IMR-90 (cell line): ENCODE measurements around the gene FAM181B. TPM values are rescaled to one million over a fixed set of nuclear protein-coding genes. Genes with fewer than 3 reads are reported as not detected.

Experiments used
- ATAC-seq: fragments of 200-7000 bp; cut with Tn5 transposase; 2 replicates; pipeline ENCODE4 v1.9.1; 2020; ENCODE audit warnings: low read depth, mild to moderate bottlenecking, moderate library complexity
- BruUV-seq: library from RNA; stranded (reverse); fragments of 400-500 nt; replicated peaks from 2 replicates; lab custom pipeline; 2021; lab: Mats Ljungman, UMichigan
- CTCF ChIA-PET: fragments of 300-600 bp; formaldehyde crosslinking; extraction: SDS; loops from one replicate; lab custom pipeline; 2021; ENCODE audit warnings: antibody characterized with exemption; lab: Yijun Ruan, JAX
- POLR2A ChIA-PET: fragments of 300-600 bp; sonication (Branson Sonifier 250); formaldehyde crosslinking; loops from one replicate; lab custom pipeline; 2022; ENCODE audit warnings: antibody characterized with exemption; ENCODE audit not compliant: unreplicated experiment; lab: Charles Lee
- DNase-seq: peaks from one replicate; pipeline ENCODE4 v3.0.0; 2013
- H2AFZ ChIP-seq: replicated peaks from 2 replicates; pipeline ENCODE3; 2013; ENCODE audit warnings: low read length, mild to moderate bottlenecking; ENCODE audit not compliant: poor library complexity
- H2AK5ac ChIP-seq: 2 replicates; pipeline ENCODE4 v1.6.1; 2013; ENCODE audit warnings: low read depth, low read length, inconsistent platforms
- H2AK9ac ChIP-seq: replicated peaks from 2 replicates; pipeline ENCODE3; 2013; ENCODE audit warnings: mild to moderate bottlenecking, low read depth, low read length, moderate library complexity; ENCODE audit not compliant: poor library complexity
- H2BK120ac ChIP-seq: 2 replicates; pipeline ENCODE4 v1.6.1; 2013; ENCODE audit warnings: low read depth, low read length, inconsistent platforms
- H2BK15ac ChIP-seq: 3 replicates; pipeline ENCODE4 v1.6.1; 2013; ENCODE audit warnings: low read depth, low read length, inconsistent platforms
- H2BK20ac ChIP-seq: 2 replicates; pipeline ENCODE4 v1.6.1; 2013; ENCODE audit warnings: low read depth, mild to moderate bottlenecking, inconsistent platforms, low read length, moderate library complexity
- H2BK5ac ChIP-seq: 2 replicates; pipeline ENCODE4 v1.6.1; 2013; ENCODE audit warnings: mild to moderate bottlenecking, low read depth, low read length, inconsistent platforms; ENCODE audit not compliant: poor library complexity, severe bottlenecking
- H3K14ac ChIP-seq: replicated peaks from 2 replicates; pipeline ENCODE4 v1.6.1; 2013; ENCODE audit warnings: low read depth, low read length, inconsistent platforms
- H3K18ac ChIP-seq: 2 replicates; pipeline ENCODE4 v1.6.1; 2013; ENCODE audit warnings: low read depth, low read length, control low read depth
- H3K23ac ChIP-seq: 2 replicates; pipeline ENCODE4 v1.6.1; 2013; ENCODE audit warnings: low read depth, low read length, inconsistent platforms
- H3K27ac ChIP-seq: 2 replicates; pipeline ENCODE4 v1.5.1; 2013; ENCODE audit warnings: mild to moderate bottlenecking, control low read depth, low read length; ENCODE audit not compliant: insufficient read depth
- H3K27me3 ChIP-seq: 2 replicates; pipeline ENCODE4 v1.6.1; 2013; ENCODE audit warnings: low read length; ENCODE audit not compliant: control insufficient read depth, insufficient read depth
- H3K36me3 ChIP-seq: 2 replicates; pipeline ENCODE4 v1.6.1; 2013; ENCODE audit warnings: low read length, mixed read lengths; ENCODE audit not compliant: control insufficient read depth, insufficient read depth
- H3K4ac ChIP-seq: 2 replicates; pipeline ENCODE4 v1.6.1; 2013; ENCODE audit warnings: low read depth, low read length, inconsistent platforms
- H3K4me1 ChIP-seq: 2 replicates; pipeline ENCODE4 v1.6.1; 2013; ENCODE audit warnings: low read length, mixed read lengths; ENCODE audit not compliant: control insufficient read depth, insufficient read depth
- H3K4me2 ChIP-seq: 2 replicates; pipeline ENCODE4 v1.6.1; 2013; ENCODE audit warnings: low read depth, mild to moderate bottlenecking, control low read depth, low read length, moderate library complexity
- H3K4me3 ChIP-seq: 2 replicates; pipeline ENCODE4 v1.5.1; 2013; ENCODE audit warnings: low read depth, mild to moderate bottlenecking, control low read depth, low read length, moderate library complexity; ENCODE audit not compliant: insufficient read depth
- H3K56ac ChIP-seq: 2 replicates; pipeline ENCODE4 v1.6.1; 2013; ENCODE audit warnings: low read length, inconsistent platforms; ENCODE audit not compliant: insufficient read depth; ENCODE audit errors: extremely low read depth
- H3K79me1 ChIP-seq, 2 experiments: 2 replicates each; pipeline ENCODE4 v1.6.1; 2013; ENCODE audit warnings: low read length in 2 of 2, inconsistent platforms in 1 of 2, low read depth in 1 of 2
- H3K9ac ChIP-seq: 2 replicates; pipeline ENCODE4 v1.6.1; 2013; ENCODE audit warnings: low read depth, low read length, control low read depth
- H3K9me1 ChIP-seq: 2 replicates; pipeline ENCODE4 v1.6.1; 2013; ENCODE audit warnings: low read length, inconsistent platforms; ENCODE audit not compliant: insufficient read depth
- H3K9me3 ChIP-seq: 2 replicates; pipeline ENCODE4 v1.6.1; 2013; ENCODE audit warnings: low read length; ENCODE audit not compliant: control insufficient read depth, insufficient read depth
- H4K20me1 ChIP-seq: 2 replicates; pipeline ENCODE4 v1.6.1; 2013; ENCODE audit warnings: low read length, inconsistent platforms; ENCODE audit not compliant: insufficient read depth
- H4K5ac ChIP-seq: 2 replicates; pipeline ENCODE4 v1.6.1; 2013; ENCODE audit warnings: mild to moderate bottlenecking, low read depth, low read length, control low read depth
- H4K8ac ChIP-seq, 2 experiments: 2 replicates each; pipeline ENCODE4 v1.6.1; 2013; ENCODE audit warnings: low read depth in 2 of 2, low read length in 2 of 2, control low read depth in 1 of 2, inconsistent platforms in 1 of 2
- H4K91ac ChIP-seq: 2 replicates; pipeline ENCODE4 v1.6.1; 2013; ENCODE audit warnings: low read depth, low read length, inconsistent platforms; ENCODE audit not compliant: insufficient read depth
- MXI1 ChIP-seq: IDR thresholded peaks from 2 replicates; pipeline ENCODE4 v1.6.1; 2012; ENCODE audit warnings: low read depth, mild to moderate bottlenecking, low read length, moderate library complexity, borderline replicate concordance
- NFE2L2 ChIP-seq: fragments of 150-350 bp; IDR thresholded peaks from 2 replicates; pipeline ENCODE4 v1.6.1; 2016; ENCODE audit warnings: low read depth, mild to moderate bottlenecking, low read length
- WGBS, 2 experiments: methylation state at CpG; one replicate each; pipeline versions ENCODE4 v1.1.5 to v1.1.7; 2013; ENCODE audit warnings: missing lambda C conversion rate in 2 of 2; ENCODE audit not compliant: insufficient read length in 1 of 2; ENCODE audit errors: extremely low coverage in 2 of 2; 5-methylcytosine and 5-hydroxymethylcytosine counted together
- dilution Hi-C: fragments of 300-500 bp; cut with HindIII; formaldehyde crosslinking; loops from one replicate; pipeline ENCODE4 v1.14.3; 2018; ENCODE audit warnings: low sequenced_read_pairs; ENCODE audit not compliant: unreplicated experiment
- in situ Hi-C: fragments of 300-500 bp; cut with MboI; formaldehyde crosslinking; loops from 3 replicates; pipeline ENCODE4 v1.14.3; 2019; ENCODE audit warnings: low sequenced_read_pairs, inconsistent platforms, mixed read lengths
- intact Hi-C: fragments of 100-400 bp; cut with micrococcal nuclease; formaldehyde crosslinking; loops from 2 replicates; pipeline ENCODE4 v1.10.0; 2022
- polyA plus RNA-seq, 3 experiments: library from polyadenylated mRNA; depleted of rRNA; stranded (reverse); fragments of >200 nt; gene quantifications; 2 replicates each; pipeline ENCODE4 v1.2.3, GENCODE V29; 2012; ENCODE audit warnings: low replicate concordance in 1 of 3
- total RNA-seq: library from RNA; depleted of rRNA; stranded (reverse); fragments of >200 nt; gene quantifications from 2 replicates; pipeline ENCODE4 v1.2.3, GENCODE V29; 2012
- TF ChIP-seq, protein P1 (sequence below): conservative IDR thresholded peaks from 2 replicates; pipeline ENCODE4 v1.5.1; 2012; ENCODE audit warnings: mild to moderate bottlenecking, low read depth, low read length, improper control_type of control experiment

The FAM181B gene
- total and polyA plus RNA-seq, 2 of the 4 experiments (the other 2 are of a cell fraction), result not detected

DNA sequence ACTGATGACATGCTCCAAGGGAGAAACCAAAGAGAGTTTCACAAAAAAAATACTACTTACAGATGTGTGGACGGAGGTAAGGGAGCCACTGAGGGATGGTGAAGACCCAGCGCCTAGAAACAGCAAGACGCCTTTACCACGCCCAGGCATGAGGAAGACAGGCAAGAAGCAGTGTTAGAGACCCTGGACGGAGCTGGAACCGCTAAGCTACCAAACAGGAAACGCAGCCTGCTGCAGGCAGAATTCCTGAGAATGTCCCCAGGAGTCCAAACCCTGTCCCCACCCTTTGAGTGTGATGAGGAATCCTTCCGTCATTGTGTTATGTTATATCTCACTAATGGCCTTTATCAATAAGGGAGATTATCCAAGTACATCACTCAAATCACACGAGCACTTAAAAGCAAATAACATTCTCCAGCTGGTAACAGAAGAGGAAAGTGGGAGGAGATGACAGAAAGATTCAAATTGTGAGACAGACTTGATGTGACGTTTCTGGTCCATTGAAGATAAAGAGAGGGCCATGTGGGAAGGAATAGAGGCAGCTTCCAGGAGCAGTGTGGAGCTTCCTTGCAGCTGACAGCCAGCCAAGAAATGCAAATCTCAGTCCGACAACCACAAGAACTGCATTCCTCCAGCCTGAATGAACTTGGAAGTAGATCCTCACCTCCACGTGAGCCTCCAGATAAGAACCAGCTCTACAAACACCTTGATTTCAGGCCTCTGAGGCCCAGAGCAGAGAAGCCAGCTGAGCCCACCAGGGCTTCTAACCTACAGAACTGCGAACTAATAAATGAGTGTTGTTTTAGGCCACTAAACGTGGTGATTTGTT, 19.1 kb downstream of the FAM181B start:
- Histone ChIP-seq H3K4me1 (no peaks in the 10 kb centered on the region), H3K23ac (no peak overlapping the region), H3K79me1 (no peaks in the 10 kb centered on the region), H2BK120ac (no peak overlapping the region), H4K5ac (no peak overlapping the region), H3K4me3 (no peak overlapping the region), H2AFZ (no peak overlapping the region), H2BK15ac (no peak overlapping the region), H3K36me3 (no peaks in the 10 kb centered on the region), H3K18ac (no peak overlapping the region), H2BK20ac (no peak overlapping the region), H4K20me1 (no peaks in the 10 kb centered on the region), H3K27ac (no peak overlapping the region), H2AK9ac (no peak overlapping the region), H3K9me1 (no peaks in the 10 kb centered on the region), H3K56ac (no peak overlapping the region), H3K14ac (no peak overlapping the region), H2BK5ac (no peak overlapping the region), H2AK5ac (no peak overlapping the region), H3K27me3 (peaks cover 10% of the 10 kb centered on the region), H4K8ac (no peak overlapping the region), H4K91ac (no peak overlapping the region), H3K4me2 (no peak overlapping the region), H3K4ac (no peak overlapping the region), H3K9ac (no peak overlapping the region), H3K9me3 (no peaks in the 10 kb centered on the region)
- WGBS, 2 experiments, result 70% methylated on average over 4 of the region's 14 CpGs; no CpG with 5 or more reads in 1 of the 2 experiments
- intact Hi-C loops, result loop anchor here (5.0 to 10.0 kb wide), 2 partner anchors 360 to 443 kb away; partner anchors contain the start of genes PCF11 and RAB30
- DNase-seq (no peak), ATAC-seq (no peak)
- CTCF ChIA-PET, result interaction anchor here (1.5 kb wide), 1 partner anchor 153 kb away, joined by 4 read pairs; no protein-coding TSS in a partner anchor
- no TSS peak for BruUV-seq
- dilution Hi-C loops, result no loop called here
- POLR2A ChIA-PET, result interaction anchor here (0.6 kb wide), 1 partner anchor 1019 kb away, joined by 25 read pairs; no protein-coding TSS in a partner anchor
- TF ChIP-seq, protein P1, sequence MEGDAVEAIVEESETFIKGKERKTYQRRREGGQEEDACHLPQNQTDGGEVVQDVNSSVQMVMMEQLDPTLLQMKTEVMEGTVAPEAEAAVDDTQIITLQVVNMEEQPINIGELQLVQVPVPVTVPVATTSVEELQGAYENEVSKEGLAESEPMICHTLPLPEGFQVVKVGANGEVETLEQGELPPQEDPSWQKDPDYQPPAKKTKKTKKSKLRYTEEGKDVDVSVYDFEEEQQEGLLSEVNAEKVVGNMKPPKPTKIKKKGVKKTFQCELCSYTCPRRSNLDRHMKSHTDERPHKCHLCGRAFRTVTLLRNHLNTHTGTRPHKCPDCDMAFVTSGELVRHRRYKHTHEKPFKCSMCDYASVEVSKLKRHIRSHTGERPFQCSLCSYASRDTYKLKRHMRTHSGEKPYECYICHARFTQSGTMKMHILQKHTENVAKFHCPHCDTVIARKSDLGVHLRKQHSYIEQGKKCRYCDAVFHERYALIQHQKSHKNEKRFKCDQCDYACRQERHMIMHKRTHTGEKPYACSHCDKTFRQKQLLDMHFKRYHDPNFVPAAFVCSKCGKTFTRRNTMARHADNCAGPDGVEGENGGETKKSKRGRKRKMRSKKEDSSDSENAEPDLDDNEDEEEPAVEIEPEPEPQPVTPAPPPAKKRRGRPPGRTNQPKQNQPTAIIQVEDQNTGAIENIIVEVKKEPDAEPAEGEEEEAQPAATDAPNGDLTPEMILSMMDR, result no peak
- TF ChIP-seq NFE2L2 (no peak), MXI1 (no peak)
- in situ Hi-C loops, result no loop called here
